B cell (primary cell): ENCODE measurements around the gene NKD2. TPM values are rescaled to one million over a fixed set of nuclear protein-coding genes. Genes with fewer than 3 reads are reported as not detected.

Source experiments
- ATAC-seq: fragments of 200-7000 bp; cut with Tn5 transposase; one replicate; pipeline ENCODE4 v1.10.0; 2021; ENCODE audit warnings: low read depth, mild to moderate bottlenecking, moderate number of reproducible peaks, moderate library complexity
- CTCF ChIA-PET: fragments of 350-600 bp; sonication (Branson Sonifier 250); formaldehyde crosslinking; loops from one replicate; lab custom pipeline; 2021; ENCODE audit warnings: antibody characterized with exemption, inconsistent platforms; lab: Charles Lee
- POLR2A ChIA-PET: fragments of 350-600 bp; sonication (Branson Sonifier 250); formaldehyde crosslinking; loops from one replicate; lab custom pipeline; 2021; ENCODE audit warnings: antibody characterized with exemption; lab: Charles Lee
- DNase-seq: peaks from one replicate; pipeline ENCODE4 v3.0.0; 2013
- H2AFZ ChIP-seq: 2 replicates; pipeline ENCODE4 v1.6.1; 2012; ENCODE audit warnings: mild to moderate bottlenecking, low read depth, low read length; ENCODE audit not compliant: insufficient read depth, poor library complexity, severe bottlenecking
- H3K27ac ChIP-seq, 2 donors: 1 replicate in 1 of 2; 2 replicates in 1 of 2; pipeline ENCODE4 v1.5.1; 2012 to 2013; ENCODE audit warnings: low read length in 2 of 2, mild to moderate bottlenecking in 2 of 2, moderate library complexity in 1 of 2
- H3K27me3 ChIP-seq, 4 experiments: fragments of 200-600 bp in 1 of 4; sonication (generic) in 1 of 4; replicated peaks in 1 of 4; 1 replicate in 2 of 4; 2 replicates in 2 of 4; pipeline versions ENCODE4 v1.6.1 to v1.7.0; 2013 to 2016; ENCODE audit warnings: low read length in 3 of 4, mild to moderate bottlenecking in 2 of 4, mixed read lengths in 1 of 4, moderate library complexity in 1 of 4; ENCODE audit not compliant: insufficient read depth in 4 of 4, control insufficient read depth in 3 of 4; ENCODE audit errors: control extremely low read depth in 1 of 4
- H3K36me3 ChIP-seq, 2 experiments: replicated peaks in 1 of 2; 1 replicate in 1 of 2; 2 replicates in 1 of 2; pipeline versions ENCODE4 v1.6.1 to v1.7.1; 2013; ENCODE audit warnings: low read length in 1 of 2; ENCODE audit not compliant: insufficient read depth in 2 of 2, control insufficient read depth in 1 of 2; ENCODE audit errors: control extremely low read depth in 1 of 2, extremely low read depth in 1 of 2
- H3K4me1 ChIP-seq, 2 donors: fragments of 200-600 bp in 1 of 2; sonication (generic) in 1 of 2; 1 replicate in 1 of 2; 2 replicates in 1 of 2; pipeline versions ENCODE4 v1.5.1 to v1.6.1; 2013 to 2017; ENCODE audit warnings: low read length in 2 of 2; ENCODE audit not compliant: control insufficient read depth in 2 of 2, insufficient read depth in 2 of 2
- H3K4me2 ChIP-seq: replicated peaks from 2 replicates; pipeline ENCODE3; 2012; ENCODE audit warnings: mild to moderate bottlenecking, low read depth, low read length; ENCODE audit not compliant: poor library complexity, severe bottlenecking
- H3K4me3 ChIP-seq, 5 experiments: fragments of 200-600 bp in 1 of 5; sonication (generic) in 1 of 5; 1 replicate in 3 of 5; 2 replicates in 2 of 5; pipeline versions ENCODE4 v1.5.1 to v1.7.0; 2011 to 2016; ENCODE audit warnings: low read length in 4 of 5, mild to moderate bottlenecking in 4 of 5, low read depth in 2 of 5, control low read depth in 1 of 5, moderate library complexity in 1 of 5; ENCODE audit not compliant: insufficient read depth in 1 of 5; ENCODE audit errors: control extremely low read depth in 1 of 5, extremely low read depth in 1 of 5
- H3K79me2 ChIP-seq: fragments of 200-600 bp; sonication (generic); one replicate; pipeline ENCODE4 v1.6.0; 2016; ENCODE audit warnings: low read length; ENCODE audit not compliant: control insufficient read depth, insufficient read depth
- H3K9ac ChIP-seq: fragments of 200-600 bp; sonication (generic); 2 replicates; pipeline ENCODE4 v1.6.1; 2017; ENCODE audit warnings: mild to moderate bottlenecking, low read length, moderate library complexity
- H3K9me3 ChIP-seq, 3 donors: one replicate each; pipeline versions ENCODE4 v1.6.1 to v1.7.1; 2013; ENCODE audit warnings: low read length in 2 of 3; ENCODE audit not compliant: control insufficient read depth in 2 of 3, insufficient read depth in 1 of 3; ENCODE audit errors: control extremely low read depth in 1 of 3
- H4K20me1 ChIP-seq: 2 replicates; pipeline ENCODE4 v1.6.0; 2012; ENCODE audit warnings: mild to moderate bottlenecking, low read length; ENCODE audit not compliant: insufficient read depth, control insufficient read depth, poor library complexity, severe bottlenecking
- H3K27ac Mint-ChIP-seq: one replicate; pipeline ENCODE4 v1.8.0; 2021; ENCODE audit warnings: mixed read lengths
- H3K27me3 Mint-ChIP-seq: one replicate; pipeline ENCODE4 v1.8.0; 2021; ENCODE audit warnings: mixed read lengths
- H3K4me1 Mint-ChIP-seq: one replicate; pipeline ENCODE4 v1.8.0; 2021; ENCODE audit warnings: mixed read lengths
- H3K4me3 Mint-ChIP-seq: one replicate; pipeline ENCODE4 v1.8.0; 2021; ENCODE audit warnings: mixed read lengths
- H3K9me3 Mint-ChIP-seq: one replicate; pipeline ENCODE4 v1.8.0; 2022; ENCODE audit warnings: mixed read lengths; ENCODE audit not compliant: insufficient read depth
- EZH2 ChIP-seq: IDR thresholded peaks from 2 replicates; pipeline ENCODE4 v1.6.1; 2012; ENCODE audit warnings: borderline replicate concordance, low read depth, mild to moderate bottlenecking, moderate library complexity, low read length; ENCODE audit not compliant: insufficient read depth, poor library complexity, severe bottlenecking
- WGBS: methylation state at CpG from one replicate; pipeline ENCODE4 v1.1.5; 2013; ENCODE audit warnings: missing lambda C conversion rate; ENCODE audit not compliant: insufficient coverage; 5-methylcytosine and 5-hydroxymethylcytosine counted together
- intact Hi-C: fragments of 100-400 bp; cut with micrococcal nuclease; formaldehyde crosslinking; loops from one replicate; pipeline ENCODE4 v1.10.0; 2022
- polyA plus RNA-seq: library from polyadenylated mRNA; depleted of rRNA; stranded (reverse); fragments of >200 nt; gene quantifications from 2 replicates; pipeline ENCODE4 v1.2.3, GENCODE V29; 2012
- total RNA-seq, 2 donors: library from RNA; stranded (reverse); fragments of 120-200 nt in 1 of 2; gene quantifications; 1 replicate in 1 of 2; 2 replicates in 1 of 2; pipeline versions ENCODE4 v1.2.3 to v1.2.4, GENCODE V29; 2013 to 2022
- TF ChIP-seq, protein P1 (sequence below): fragments of 200-600 bp; IDR thresholded peaks from one replicate; pipeline ENCODE4 v1.8.0; 2022; ENCODE audit warnings: antibody characterized with exemption, mild to moderate bottlenecking

NKD2 gene
- total and polyA plus RNA-seq, 2 donors (not counting 1 experiment from before 2014, with no cell fraction given), result 0.12 to 0.34 TPM

DNA sequence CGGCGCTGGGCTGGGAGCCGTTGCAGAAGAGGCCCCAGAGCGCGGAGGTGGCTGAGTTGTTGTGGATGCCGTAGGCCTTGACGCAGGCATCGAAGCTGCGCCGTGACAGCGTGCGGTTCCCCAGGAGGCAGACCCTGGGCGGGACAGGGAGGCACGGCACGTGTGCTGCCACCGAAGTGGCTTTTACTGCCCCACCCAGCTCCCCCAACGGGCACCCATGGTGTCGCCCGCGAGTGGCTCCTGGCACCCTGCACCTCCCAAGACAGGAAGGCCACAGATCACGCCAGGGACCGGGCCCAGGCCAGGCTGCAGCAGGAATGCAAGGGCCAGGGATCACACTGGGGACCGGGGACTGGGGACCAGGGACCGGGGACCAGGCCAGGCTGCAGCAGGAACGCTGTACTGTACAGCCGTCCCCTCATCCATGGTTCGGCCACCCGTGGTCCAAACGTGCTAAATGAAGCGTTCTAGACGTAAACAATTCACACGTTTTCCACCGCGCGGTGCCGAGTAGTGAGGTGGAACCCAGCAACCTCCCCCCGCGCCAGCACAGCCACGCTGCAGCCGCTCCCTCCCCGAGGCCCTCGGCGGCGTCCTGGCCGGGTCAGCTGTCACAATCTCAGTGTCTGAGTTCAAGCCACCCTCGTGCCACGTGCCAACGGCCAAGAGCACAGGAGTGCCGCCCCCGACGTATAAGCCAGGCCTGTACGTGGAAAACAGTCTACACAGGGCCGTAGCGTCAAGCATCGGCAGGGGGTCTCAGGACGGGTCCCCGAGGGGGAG is 75.4 kb downstream of the NKD2 start:
- Mint-ChIP-seq H3K4me3 (no peak overlapping the region), H3K4me1 (no peaks in the 10 kb centered on the region), H3K9me3 (no peaks in the 10 kb centered on the region), H3K27ac (no peak overlapping the region), H3K27me3 (no peaks in the 10 kb centered on the region)
- POLR2A ChIA-PET, result no interaction called here
- 95% methylated on average over 57 of the region's 57 CpGs for WGBS
- ATAC-seq (no peak), DNase-seq (no peak)
- peaks cover 0 to 2% of the 10 kb centered on the region in 2 experiments for H3K36me3 ChIP-seq
- no peak overlapping the region for H3K4me2 ChIP-seq
- no peaks in the 10 kb centered on the region for H3K4me1 ChIP-seq
- no peak overlapping the region for H3K4me3 ChIP-seq
- intact Hi-C loops, result no loop called here
- H2AFZ ChIP-seq, result no peak overlapping the region
- H3K9me3 ChIP-seq, result peaks cover 0 to 13% (median 0%) of the 10 kb centered on the region in 3 donors
- no peaks in the 10 kb centered on the region for H3K27me3 ChIP-seq
- H4K20me1 ChIP-seq, result no peaks in the 10 kb centered on the region
- H3K27ac ChIP-seq, result no peak overlapping the region
- TF ChIP-seq, protein P1, sequence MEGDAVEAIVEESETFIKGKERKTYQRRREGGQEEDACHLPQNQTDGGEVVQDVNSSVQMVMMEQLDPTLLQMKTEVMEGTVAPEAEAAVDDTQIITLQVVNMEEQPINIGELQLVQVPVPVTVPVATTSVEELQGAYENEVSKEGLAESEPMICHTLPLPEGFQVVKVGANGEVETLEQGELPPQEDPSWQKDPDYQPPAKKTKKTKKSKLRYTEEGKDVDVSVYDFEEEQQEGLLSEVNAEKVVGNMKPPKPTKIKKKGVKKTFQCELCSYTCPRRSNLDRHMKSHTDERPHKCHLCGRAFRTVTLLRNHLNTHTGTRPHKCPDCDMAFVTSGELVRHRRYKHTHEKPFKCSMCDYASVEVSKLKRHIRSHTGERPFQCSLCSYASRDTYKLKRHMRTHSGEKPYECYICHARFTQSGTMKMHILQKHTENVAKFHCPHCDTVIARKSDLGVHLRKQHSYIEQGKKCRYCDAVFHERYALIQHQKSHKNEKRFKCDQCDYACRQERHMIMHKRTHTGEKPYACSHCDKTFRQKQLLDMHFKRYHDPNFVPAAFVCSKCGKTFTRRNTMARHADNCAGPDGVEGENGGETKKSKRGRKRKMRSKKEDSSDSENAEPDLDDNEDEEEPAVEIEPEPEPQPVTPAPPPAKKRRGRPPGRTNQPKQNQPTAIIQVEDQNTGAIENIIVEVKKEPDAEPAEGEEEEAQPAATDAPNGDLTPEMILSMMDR, result no peak
- no peak for TF ChIP-seq EZH2
- no peak overlapping the region for H3K9ac ChIP-seq
- CTCF ChIA-PET, result no interaction called here
- H3K79me2 ChIP-seq, result no peaks in the 10 kb centered on the region

DNA sequence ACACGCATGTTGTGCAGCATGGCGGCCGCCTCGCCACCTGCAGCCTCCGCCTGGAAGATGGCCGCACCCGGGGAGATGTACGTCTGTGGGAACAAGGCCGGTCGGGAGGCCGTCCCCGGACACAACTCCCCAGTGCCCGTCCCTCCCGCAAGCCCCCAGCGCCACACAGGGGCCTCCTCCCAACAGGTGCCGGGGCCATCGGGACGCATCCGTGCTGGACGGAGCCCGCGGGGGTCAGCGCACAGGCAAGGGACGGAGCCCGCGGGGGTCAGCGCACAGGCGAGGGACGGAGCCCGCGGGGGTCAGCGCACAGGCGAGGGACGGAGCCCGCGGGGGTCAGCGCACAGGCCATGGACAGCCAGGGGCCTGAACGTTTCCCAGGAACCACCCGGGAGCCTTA is 76.8 kb downstream of the NKD2 start:
- no peak overlapping the region for H3K27ac ChIP-seq
- DNase-seq, result no peak
- CTCF ChIA-PET, result no interaction called here
- no peaks in the 10 kb centered on the region for H3K79me2 ChIP-seq
- no peak overlapping the region for H3K9ac ChIP-seq
- H2AFZ ChIP-seq, result no peak overlapping the region
- Mint-ChIP-seq H3K27ac (no peak overlapping the region), H3K4me3 (no peak overlapping the region), H3K9me3 (no peaks in the 10 kb centered on the region), H3K4me1 (no peaks in the 10 kb centered on the region), H3K27me3 (no peaks in the 10 kb centered on the region)
- H3K4me1 ChIP-seq, result no peaks in the 10 kb centered on the region
- POLR2A ChIA-PET, result no interaction called here
- H3K4me3 ChIP-seq, result no peak overlapping the region
- WGBS, result 96% methylated on average over 39 of the region's 39 CpGs
- H3K4me2 ChIP-seq, result no peak overlapping the region
- TF ChIP-seq, protein P1, result no peak
- no peak for TF ChIP-seq EZH2
- peaks cover 0 to 2% of the 10 kb centered on the region in 2 experiments for H3K36me3 ChIP-seq
- intact Hi-C loops, result no loop called here
- peaks cover 0 to 13% (median 0%) of the 10 kb centered on the region in 3 donors for H3K9me3 ChIP-seq
- ATAC-seq, result no peak
- no peaks in the 10 kb centered on the region for H4K20me1 ChIP-seq
- no peaks in the 10 kb centered on the region for H3K27me3 ChIP-seq
